WTC11 (cell line): ENCODE measurements around the gene B3GALT5. TPM values are rescaled to one million over a fixed set of nuclear protein-coding genes. Genes with fewer than 3 reads are reported as not detected.
"Not testable (repeated sequence)": the region's sequence is repeated elsewhere in the genome, so short reads cannot be mapped to it uniquely, and the experiment has no call there.

Experiments
- ATAC-seq: fragments of 200-7000 bp; cut with Tn5 transposase; 2 replicates; pipeline ENCODE4 v1.10.0; 2021; ENCODE audit warnings: mild to moderate bottlenecking, moderate library complexity
- CTCF ChIA-PET: fragments of 300-600 bp; sonication (Branson Sonifier 250); formaldehyde crosslinking; loops from one replicate; lab custom pipeline; 2021; ENCODE audit warnings: antibody characterized with exemption; lab: Charles Lee
- POLR2A ChIA-PET: fragments of 350-600 bp; sonication (Branson Sonifier 250); formaldehyde crosslinking; loops from one replicate; lab custom pipeline; 2021; ENCODE audit warnings: antibody characterized with exemption; lab: Charles Lee
- DNase-seq: peaks from one replicate; pipeline ENCODE4 v3.0.0; 2021; ENCODE audit warnings: low spot score
- H3K27ac Mint-ChIP-seq: 2 replicates; pipeline ENCODE4 v1.8.0; 2021; ENCODE audit warnings: mixed read lengths
- H3K27me3 Mint-ChIP-seq: 2 replicates; pipeline ENCODE4 v1.8.0; 2021; ENCODE audit warnings: low read depth, mild to moderate bottlenecking, moderate library complexity, mixed read lengths
- H3K36me3 Mint-ChIP-seq: 2 replicates; pipeline ENCODE4 v1.8.0; 2021; ENCODE audit warnings: mixed read lengths
- H3K4me1 Mint-ChIP-seq: 2 replicates; pipeline ENCODE4 v1.8.0; 2022; ENCODE audit warnings: mixed read lengths
- H3K4me3 Mint-ChIP-seq: 2 replicates; pipeline ENCODE4 v1.8.0; 2021; ENCODE audit warnings: mild to moderate bottlenecking, moderate library complexity, mixed read lengths
- H3K9me3 Mint-ChIP-seq: 2 replicates; pipeline ENCODE4 v1.8.0; 2021; ENCODE audit warnings: mixed read lengths
- ARID4B ChIP-seq: sonication (generic); formaldehyde crosslinking; IDR thresholded peaks from 2 replicates; pipeline ENCODE4 v1.8.0; 2023; ENCODE audit warnings: missing genetic modification reagents, mild to moderate bottlenecking, borderline replicate concordance
- ATF1 ChIP-seq: sonication (generic); formaldehyde crosslinking; IDR thresholded peaks from 2 replicates; pipeline ENCODE4 v1.8.1; 2023; ENCODE audit warnings: mild to moderate bottlenecking, moderate library complexity, missing genetic modification reagents
- CBFB ChIP-seq: sonication (generic); formaldehyde crosslinking; IDR thresholded peaks from 2 replicates; pipeline ENCODE4 v1.8.1; 2022; ENCODE audit warnings: mild to moderate bottlenecking, low read depth, missing genetic modification reagents
- CREM ChIP-seq: sonication (generic); formaldehyde crosslinking; IDR thresholded peaks from 2 replicates; pipeline ENCODE4 v1.8.1; 2022; ENCODE audit warnings: mild to moderate bottlenecking, missing genetic modification reagents, moderate library complexity
- E2F4 ChIP-seq: sonication (generic); formaldehyde crosslinking; IDR thresholded peaks from 2 replicates; pipeline ENCODE4 v1.8.1; 2022; ENCODE audit warnings: low read depth, mild to moderate bottlenecking, moderate library complexity, missing genetic modification reagents, borderline replicate concordance
- ELF4 ChIP-seq: sonication (generic); formaldehyde crosslinking; IDR thresholded peaks from 2 replicates; pipeline ENCODE4 v1.8.1; 2022; ENCODE audit warnings: low read depth, mild to moderate bottlenecking, moderate library complexity, missing genetic modification reagents
- EMX1 ChIP-seq: fragments of 250-450 bp; sonication (Bioruptor Pico); IDR thresholded peaks from 2 replicates; pipeline ENCODE4 v1.8.0; 2021; ENCODE audit warnings: mild to moderate bottlenecking
- ERG ChIP-seq: fragments of 250-450 bp; sonication (Bioruptor Pico); IDR thresholded peaks from 2 replicates; pipeline ENCODE4 v1.8.0; 2021; ENCODE audit warnings: mild to moderate bottlenecking
- FOXK1 ChIP-seq: sonication (generic); formaldehyde crosslinking; IDR thresholded peaks from 2 replicates; pipeline ENCODE4 v1.8.0; 2022; ENCODE audit warnings: mild to moderate bottlenecking, moderate library complexity, missing genetic modification reagents
- GTF2I ChIP-seq: fragments of 250-450 bp; sonication (Bioruptor Pico); conservative IDR thresholded peaks from 2 replicates; pipeline ENCODE4 v1.4.0; 2021; ENCODE audit warnings: mild to moderate bottlenecking
- JUN ChIP-seq: sonication (generic); formaldehyde crosslinking; IDR thresholded peaks from 2 replicates; pipeline ENCODE4 v1.8.0; 2023; ENCODE audit warnings: mild to moderate bottlenecking, missing genetic modification reagents
- KAT7 ChIP-seq: sonication (generic); formaldehyde crosslinking; IDR thresholded peaks from 2 replicates; pipeline ENCODE4 v1.8.1; 2023; ENCODE audit warnings: missing genetic modification reagents, mild to moderate bottlenecking, borderline replicate concordance
- MAX ChIP-seq: sonication (generic); formaldehyde crosslinking; IDR thresholded peaks from 2 replicates; pipeline ENCODE4 v1.8.0; 2022; ENCODE audit warnings: mild to moderate bottlenecking, missing genetic modification reagents
- MLX ChIP-seq: sonication (generic); formaldehyde crosslinking; IDR thresholded peaks from 2 replicates; pipeline ENCODE4 v1.8.1; 2023; ENCODE audit warnings: mild to moderate bottlenecking, missing genetic modification reagents, moderate library complexity
- MXD4 ChIP-seq: fragments of 250-450 bp; sonication (Bioruptor Pico); IDR thresholded peaks from 2 replicates; pipeline ENCODE4 v1.8.0; 2021; ENCODE audit warnings: mild to moderate bottlenecking, moderate library complexity, borderline replicate concordance
- PRRX2 ChIP-seq: fragments of 250-450 bp; sonication (Bioruptor Pico); IDR thresholded peaks from 2 replicates; pipeline ENCODE4 v1.8.0; 2021; ENCODE audit warnings: mild to moderate bottlenecking
- RORB ChIP-seq: fragments of 250-450 bp; sonication (Bioruptor Pico); IDR thresholded peaks from 2 replicates; pipeline ENCODE4 v1.9.0; 2021; ENCODE audit warnings: mild to moderate bottlenecking
- SMAD3 ChIP-seq: sonication (generic); formaldehyde crosslinking; IDR thresholded peaks from 2 replicates; pipeline ENCODE4 v1.8.0; 2022; ENCODE audit warnings: missing genetic modification reagents, mild to moderate bottlenecking, borderline replicate concordance
- SMAD4 ChIP-seq: sonication (generic); formaldehyde crosslinking; IDR thresholded peaks from 2 replicates; pipeline ENCODE4 v1.8.0; 2022; ENCODE audit warnings: mild to moderate bottlenecking, missing genetic modification reagents
- SP1 ChIP-seq: sonication (generic); formaldehyde crosslinking; conservative IDR thresholded peaks from 2 replicates; pipeline ENCODE4 v1.8.1; 2022; ENCODE audit warnings: missing genetic modification reagents
- USF1 ChIP-seq: sonication (generic); formaldehyde crosslinking; IDR thresholded peaks from 2 replicates; pipeline ENCODE4 v1.8.0; 2022; ENCODE audit warnings: mild to moderate bottlenecking, missing genetic modification reagents
- ZNF219 ChIP-seq: sonication (generic); formaldehyde crosslinking; IDR thresholded peaks from 2 replicates; pipeline ENCODE4 v1.8.0; 2023; ENCODE audit warnings: missing genetic modification reagents, mild to moderate bottlenecking, borderline replicate concordance
- ZNF671 ChIP-seq: fragments of 250-450 bp; sonication (Bioruptor Pico); IDR thresholded peaks from 2 replicates; pipeline ENCODE4 v1.8.0; 2021; ENCODE audit warnings: mild to moderate bottlenecking
- ZSCAN18 ChIP-seq: fragments of 250-450 bp; sonication (Bioruptor Pico); IDR thresholded peaks from 2 replicates; pipeline ENCODE4 v2.1.2; 2022; ENCODE audit warnings: mild to moderate bottlenecking, moderate library complexity
- total RNA-seq: library from RNA; stranded (reverse); gene quantifications from 3 replicates; pipeline ENCODE4 v1.2.3, GENCODE V29; 2021

B3GALT5 gene
- total RNA-seq, 1 experiment from 2014 or later: 25.8 TPM

GRCh38 chr21:39688010-39688409, 75.3 kb downstream of the B3GALT5 start:
- Mint-ChIP-seq H3K9me3 (peaks cover 22% of the 10 kb centered on the region), H3K4me3 (no peak overlapping the region), H3K36me3 (peaks cover 21% of the 10 kb centered on the region), H3K4me1 (peaks cover 29% of the 10 kb centered on the region), H3K27ac (peak overlapping the region; percentile 22; the same call in 1 of the 2 replicates), H3K27me3 (no peaks in the 10 kb centered on the region)
- TF ChIP-seq ZNF671 (CRISPR knock-in tag) (no peak), ZNF219 (CRISPR knock-in tag) (no peak), ZSCAN18 (CRISPR knock-in tag) (no peak), ELF4 (no peak), ERG (CRISPR knock-in tag) (no peak), USF1 (CRISPR knock-in tag) (no peak), EMX1 (no peak), CBFB (no peak), SMAD4 (CRISPR knock-in tag) (no peak), MXD4 (CRISPR knock-in tag) (no peak), MAX (CRISPR knock-in tag) (no peak), FOXK1 (CRISPR knock-in tag) (no peak), SP1 (CRISPR knock-in tag) (no peak), ARID4B (CRISPR knock-in tag) (no peak), JUN (CRISPR knock-in tag) (no peak)
- no peak for ATAC-seq
- POLR2A ChIA-PET: no interaction called here
- CTCF ChIA-PET: interaction anchor here (0.6 to 1.5 kb wide), 2 partner anchors 13 to 178 kb away, joined by 4 to 5 read pairs; no protein-coding TSS in a partner anchor
- DNase-seq: no peak

- DNase-seq, H3K36me3 Mint-ChIP-seq, H3K27me3 Mint-ChIP-seq, H3K4me3 Mint-ChIP-seq, POLR2A ChIA-PET, ATAC-seq, H3K27ac Mint-ChIP-seq, H3K9me3 Mint-ChIP-seq: not testable (repeated sequence)
- CTCF ChIA-PET: interaction anchor here (1.0 kb wide), 1 partner anchor 48 kb away, joined by 6 read pairs; no protein-coding TSS in a partner anchor
- H3K4me1 Mint-ChIP-seq: peaks cover 34% of the 10 kb centered on the region
Measured at GRCh38 chr21:39689860-39690259, 77.1 kb downstream of the B3GALT5 start.

- ChIA-PET CTCF (interaction anchor here (1.0 kb wide), 1 partner anchor 48 kb away, joined by 6 read pairs; no protein-coding TSS in a partner anchor), POLR2A (no interaction called here)
- peaks cover 34% of the 10 kb centered on the region for H3K4me1 Mint-ChIP-seq
- DNase-seq (no peak), ATAC-seq (peak; percentile 80)
- peaks cover 1% of the 10 kb centered on the region; the same call in 1 of the 2 replicates for H3K9me3 Mint-ChIP-seq
- no peak overlapping the region for H3K4me3 Mint-ChIP-seq
- no peak overlapping the region for H3K27ac Mint-ChIP-seq
- TF ChIP-seq SMAD4 (CRISPR knock-in tag) (no peak), RORB (no peak), KAT7 (no peak), MLX (no peak), ATF1 (no peak), GTF2I (no peak), MAX (CRISPR knock-in tag) (no peak), PRRX2 (CRISPR knock-in tag) (no peak), E2F4 (no peak), SMAD3 (no peak), CREM (CRISPR knock-in tag) (no peak)
- peaks cover 6% of the 10 kb centered on the region; the same call in 1 of the 2 replicates for H3K36me3 Mint-ChIP-seq
- no peaks in the 10 kb centered on the region for H3K27me3 Mint-ChIP-seq
Measured at GRCh38 chr21:39690454-39690853, 77.7 kb downstream of the B3GALT5 start.
